Occipital lobe (tissue), 2 donors: Measurements from ENCODE around the gene JMJD1C. TPM values are rescaled to one million over a fixed set of nuclear protein-coding genes. Genes with fewer than 3 reads are reported as not detected.
"Not testable (repeated sequence)": the region's sequence is repeated elsewhere in the genome, so short reads cannot be mapped to it uniquely, and the experiment has no call there.

ENCODE experiments used
- DNase-seq: peaks from one replicate; lab custom pipeline; 2025; lab: John Stamatoyannopoulos, UW
- total RNA-seq: library from RNA; depleted of rRNA; stranded (reverse); fragments of >200 nt; gene quantifications from one replicate; pipeline ENCODE4 v1.2.3, GENCODE V29; 2014

JMJD1C gene
- total RNA-seq, 1 donor from 2014 or later: 355 TPM

DNA sequence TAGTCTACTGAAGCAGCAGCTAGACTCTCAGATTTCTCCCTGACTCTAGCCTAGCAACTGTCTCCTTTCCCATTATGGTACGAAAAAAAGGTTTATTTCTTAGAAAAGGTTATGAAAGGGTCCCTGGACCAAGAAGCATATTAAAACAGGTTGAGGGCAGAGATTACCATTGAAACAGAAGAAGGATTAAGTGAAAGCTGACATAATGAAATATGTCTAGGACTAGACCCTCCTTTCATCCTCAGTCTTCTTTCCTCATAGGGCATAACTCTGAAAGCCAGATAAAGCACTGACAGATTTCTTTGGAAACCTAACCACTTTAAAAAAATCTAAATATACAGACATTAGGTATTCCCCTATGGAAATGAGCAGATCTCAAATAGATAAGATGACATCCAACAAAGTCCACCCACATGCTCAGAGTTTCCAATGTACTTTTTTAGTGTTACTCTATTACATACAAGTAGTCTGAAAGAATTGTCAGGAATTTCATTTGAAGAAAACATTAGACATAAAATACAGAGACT lies 58.6 kb downstream of the JMJD1C start:
- DNase-seq: no peak

GRCh38 chr10:63396133-63396761 lies 69.5 kb downstream of the JMJD1C start:
- DNase-seq: no peak

GRCh38 chr10:63393050-63393449 lies 72.7 kb downstream of the JMJD1C start:
- DNase-seq: no peak

DNA sequence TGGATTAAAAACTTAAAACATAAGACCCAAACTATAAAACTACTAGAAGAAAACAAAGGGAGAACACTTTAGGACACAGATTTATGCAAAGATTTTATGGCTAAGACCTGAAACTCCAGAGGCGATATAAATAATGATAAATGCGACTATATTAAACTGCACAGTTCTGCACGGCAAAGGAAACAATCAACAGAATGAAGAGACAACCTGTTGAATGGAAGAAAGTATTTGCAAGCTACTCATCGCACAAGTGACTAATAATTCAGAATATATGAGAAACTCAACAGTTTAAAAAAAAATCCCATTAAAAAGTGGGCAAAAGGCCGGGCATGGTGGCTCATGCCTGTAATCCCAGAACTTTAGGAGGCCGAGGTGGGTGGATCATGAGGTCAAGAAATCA lies 73.6 kb downstream of the JMJD1C start:
- no peak for DNase-seq

DNA sequence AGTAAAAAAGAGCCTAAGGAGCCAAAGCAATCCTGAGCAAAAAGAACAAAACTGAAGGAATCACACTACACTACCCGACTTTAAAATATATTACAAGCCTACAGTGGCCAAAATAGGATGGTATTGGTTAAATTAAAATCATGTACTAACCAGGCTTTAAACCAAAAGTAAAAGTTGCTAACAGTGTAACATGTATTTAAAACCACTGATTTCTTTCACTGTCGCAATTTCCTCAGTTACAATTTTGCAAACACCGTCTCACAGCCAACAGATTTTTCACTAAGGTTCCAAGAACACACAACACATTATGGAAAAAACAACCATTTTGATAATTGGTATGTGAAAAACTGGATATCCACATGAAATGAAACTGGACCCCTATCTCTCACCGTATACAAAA lies 74.0 kb downstream of the JMJD1C start:
- no peak for DNase-seq

DNA sequence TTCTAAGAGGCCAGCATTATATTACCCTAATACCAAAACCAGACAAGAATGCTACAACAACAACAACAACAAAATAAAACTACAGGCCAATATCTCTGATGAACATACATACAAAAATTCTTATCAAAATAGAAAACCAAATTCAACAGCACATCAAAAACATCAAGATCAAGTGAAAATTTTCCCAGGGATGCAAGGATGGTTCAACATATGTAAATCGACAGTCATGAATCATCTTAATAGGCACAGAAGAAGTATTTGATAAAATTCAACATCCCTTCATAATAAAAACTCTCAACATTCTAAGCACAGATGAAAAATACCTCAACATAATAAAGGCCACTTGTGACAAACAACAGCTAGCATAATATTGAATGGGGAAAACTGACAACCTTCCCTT lies 75.3 kb downstream of the JMJD1C start:
- no peak for DNase-seq

DNA sequence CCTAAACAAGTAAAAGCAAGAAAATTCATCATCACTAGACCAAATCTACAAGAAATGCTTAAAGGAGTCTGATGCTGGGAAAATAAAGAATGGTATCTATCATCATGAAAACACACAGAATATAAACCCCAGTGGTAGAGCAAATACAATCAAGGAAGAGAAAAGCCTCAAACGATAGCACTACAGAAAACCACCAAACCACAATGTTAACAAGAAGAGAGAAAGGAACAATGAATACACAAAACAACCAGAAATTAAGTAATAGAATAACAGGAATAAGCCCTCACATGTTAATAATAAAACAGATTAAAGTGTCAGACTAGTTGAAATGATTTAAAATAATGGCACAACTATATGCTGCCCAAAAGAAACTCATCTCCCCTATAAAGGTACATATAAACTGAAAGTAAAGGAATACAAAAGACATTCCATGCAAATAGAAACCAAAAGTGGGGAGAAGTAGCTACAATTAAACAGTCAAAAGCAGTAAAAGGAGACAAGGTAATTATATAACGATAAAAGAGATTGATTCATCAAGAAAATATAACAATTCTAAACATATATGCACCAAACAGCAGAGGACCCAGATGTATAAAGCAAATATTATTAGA lies 77.3 kb downstream of the JMJD1C start:
- DNase-seq: no peak

GRCh38 chr10:63385254-63385653 lies 80.5 kb downstream of the JMJD1C start:
- DNase-seq: no peak

- no peak for DNase-seq
Observed at GRCh38 chr10:63384675-63385074, 81.1 kb downstream of the JMJD1C start.

DNA sequence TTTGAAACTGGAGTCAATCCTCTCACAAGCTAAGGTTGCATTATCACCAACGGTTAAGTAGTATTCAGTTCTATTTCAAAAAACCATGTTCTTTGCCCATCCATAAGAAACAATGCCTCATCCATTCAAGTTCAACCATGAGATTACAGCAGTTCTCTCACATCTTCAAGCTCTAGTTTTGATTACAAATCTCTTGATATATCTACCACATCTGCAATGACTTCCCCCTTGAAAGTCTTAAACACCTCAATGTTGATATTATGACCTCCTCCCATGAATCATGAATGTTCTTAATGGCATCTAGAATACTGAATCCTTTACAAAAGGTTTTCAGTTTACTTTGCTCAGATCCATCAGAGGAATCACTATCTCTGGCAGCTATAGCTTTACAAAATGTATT lies 81.8 kb downstream of the JMJD1C start:
- no peak for DNase-seq

DNA sequence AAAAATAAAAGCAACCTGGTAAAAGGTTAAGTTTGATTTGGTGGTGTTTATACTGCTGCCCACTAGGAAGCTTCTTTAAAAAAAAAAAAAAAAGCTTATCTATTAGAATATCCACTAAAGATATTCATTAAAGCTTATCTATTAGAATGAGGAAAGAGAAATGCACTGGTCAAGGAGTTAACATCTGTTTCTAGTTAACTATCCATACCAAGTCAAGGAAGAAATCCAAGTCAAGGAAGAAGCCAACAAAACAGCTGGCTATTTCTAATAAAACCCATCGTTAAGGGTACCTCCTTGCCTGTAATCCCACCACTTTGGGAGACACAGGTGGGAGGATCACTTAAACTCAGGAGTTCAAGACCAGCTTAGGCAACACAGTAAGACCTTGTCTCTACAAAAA lies 82.6 kb downstream of the JMJD1C start:
- DNase-seq: no peak

DNA sequence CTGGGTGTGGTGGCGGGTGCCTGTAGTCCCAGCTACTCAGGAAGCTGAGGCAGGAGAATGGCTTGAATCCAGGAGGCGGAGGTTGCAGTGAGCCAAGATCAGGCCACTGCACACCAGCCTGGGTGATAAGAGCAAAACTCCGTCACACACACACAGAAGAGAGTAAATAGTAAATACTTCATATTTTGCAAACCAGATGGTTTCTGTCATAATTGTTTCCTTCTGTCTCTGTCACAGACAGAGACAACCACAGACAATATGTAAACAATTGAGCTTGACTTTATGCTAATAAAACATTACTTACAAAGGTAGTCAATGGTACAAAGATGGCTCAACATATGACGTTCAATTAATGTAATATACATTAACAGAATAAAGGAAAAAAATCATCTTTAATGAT lies 83.7 kb downstream of the JMJD1C start:
- no peak for DNase-seq

- not testable (repeated sequence) for DNase-seq
Observed at GRCh38 chr10:63377305-63377661, 88.5 kb downstream of the JMJD1C start.

GRCh38 chr10:63376560-63377304 lies 89.0 kb downstream of the JMJD1C start:
- no peak for DNase-seq

- no peak for DNase-seq
Observed at GRCh38 chr10:63375859-63376258, 89.9 kb downstream of the JMJD1C start.

DNA sequence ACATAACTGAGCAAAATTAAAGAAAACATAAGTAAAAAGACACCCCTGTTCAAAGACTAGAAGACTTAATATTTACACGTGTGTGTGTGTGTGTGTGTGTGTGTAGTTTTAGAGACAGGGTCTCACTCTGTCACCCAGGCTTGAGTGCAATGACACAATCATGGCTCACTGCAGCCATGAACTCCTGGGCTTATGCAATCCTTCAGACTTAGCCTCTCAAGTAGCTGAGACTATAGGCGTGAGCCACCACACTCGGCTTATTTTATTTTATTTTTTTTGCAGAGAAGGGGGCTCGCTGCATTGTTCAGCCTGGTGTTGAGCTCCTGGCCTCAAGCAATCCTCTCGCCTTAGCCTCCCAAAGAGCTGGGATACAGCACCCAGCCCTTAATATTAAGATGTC lies 90.3 kb downstream of the JMJD1C start:
- no peak for DNase-seq

DNA sequence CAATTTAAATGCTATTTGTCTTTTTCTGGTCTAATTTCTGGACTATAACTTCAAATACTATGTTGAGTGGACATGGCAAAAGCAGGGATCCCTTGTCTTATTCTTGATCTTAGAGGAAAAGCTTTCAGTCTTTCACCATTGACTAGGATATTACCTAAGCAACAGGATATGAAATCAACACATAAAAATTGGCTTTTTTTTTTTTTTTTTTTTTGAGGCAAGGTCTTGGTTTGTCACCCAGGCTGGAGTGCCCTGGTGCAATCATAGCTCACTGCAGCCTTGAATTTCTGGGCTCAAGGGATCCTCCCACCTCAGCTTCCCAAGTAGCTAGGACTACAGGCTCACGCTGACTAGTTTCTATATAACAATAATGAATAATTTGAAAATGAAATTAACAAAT lies 90.8 kb downstream of the JMJD1C start:
- no peak for DNase-seq

GRCh38 chr10:63373176-63373575 lies 92.6 kb downstream of the JMJD1C start:
- DNase-seq: no peak

GRCh38 chr10:63369711-63370110 lies 96.1 kb downstream of the JMJD1C start:
- DNase-seq: no peak

GRCh38 chr10:63368365-63368764 lies 97.4 kb downstream of the JMJD1C start:
- no peak for DNase-seq

DNA sequence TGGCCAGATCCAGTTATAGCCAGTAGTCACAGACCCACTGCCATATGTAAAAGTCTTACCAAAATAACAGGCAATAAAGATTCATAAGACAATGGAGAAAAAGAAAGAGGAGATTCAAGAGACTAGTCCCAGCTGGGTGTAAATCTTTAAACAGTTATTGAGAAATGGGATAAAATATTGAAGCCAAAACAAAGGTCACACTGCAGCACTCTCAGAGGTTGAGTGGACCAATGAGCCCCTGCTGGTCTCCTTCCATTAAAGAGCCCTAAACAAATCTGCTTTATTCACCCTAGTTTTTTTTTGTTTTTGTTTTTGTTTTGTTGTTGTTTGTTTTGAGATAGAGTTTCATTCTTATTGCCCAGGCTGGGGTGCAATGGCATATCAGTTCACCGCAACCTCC lies 98.8 kb downstream of the JMJD1C start:
- no peak for DNase-seq

DNA sequence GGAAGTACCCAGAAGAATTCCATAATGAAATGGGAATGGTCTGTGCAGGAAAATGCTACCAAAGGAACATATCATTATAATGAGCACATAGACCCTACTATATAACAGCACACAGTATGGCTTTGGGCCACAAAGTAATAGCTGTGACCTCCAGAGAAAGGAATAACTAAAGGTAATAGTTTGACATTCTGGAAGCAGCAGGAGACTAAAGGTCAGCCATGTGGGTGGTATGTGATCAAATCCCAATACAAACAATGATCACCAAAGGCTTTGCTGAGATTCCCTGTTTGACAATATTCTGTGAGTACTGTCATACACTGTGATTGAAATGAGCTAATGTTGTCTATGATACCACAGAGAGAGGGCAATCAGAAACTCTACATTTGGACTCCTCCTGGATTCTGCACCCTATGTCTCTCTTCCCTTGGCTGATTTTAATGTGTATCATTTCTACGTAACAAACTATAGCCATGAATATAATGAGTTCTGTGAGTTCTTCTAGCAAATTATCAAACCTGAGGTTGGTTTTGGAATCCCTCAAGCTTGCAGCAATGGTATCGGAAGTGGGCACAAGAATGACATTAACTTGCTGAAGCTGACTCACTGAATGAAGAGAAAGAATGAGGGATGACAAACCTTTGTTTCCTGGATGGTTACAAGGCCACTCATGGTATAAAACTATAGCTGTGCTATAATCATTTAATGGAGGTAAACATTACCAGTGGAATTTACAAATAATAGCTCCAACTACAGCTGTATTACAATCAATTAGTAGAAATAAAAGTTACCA lies 99.6 kb downstream of the JMJD1C start:
- DNase-seq: no peak
